GM23248 (cell line): ENCODE data around the gene USP2. TPM values are rescaled to one million over a fixed set of nuclear protein-coding genes. Genes with fewer than 3 reads are reported as not detected.
A peak's percentile ranks its signal among the peaks of the same experiment; 100 is the strongest.
"Not testable (repeated sequence)": the region's sequence is repeated elsewhere in the genome, so short reads cannot be mapped to it uniquely, and the experiment has no call there.

Source experiments
- DNase-seq: peaks from one replicate; pipeline ENCODE4 v3.0.0-alpha.2; 2015
- H2AFZ ChIP-seq: fragments of 200-600 bp; sonication (generic); 2 replicates; pipeline ENCODE4 v1.6.1; 2016; ENCODE audit warnings: antibody characterized with exemption
- H3F3A ChIP-seq: fragments of 200-600 bp; sonication (generic); 2 replicates; pipeline ENCODE4 v1.6.1; 2016; ENCODE audit warnings: mild to moderate bottlenecking, antibody characterized with exemption, mixed run types; ENCODE audit not compliant: insufficient read depth
- H3K27ac ChIP-seq: fragments of 200-600 bp; sonication (generic); 2 replicates; pipeline ENCODE4 v1.5.1; 2016; ENCODE audit warnings: mild to moderate bottlenecking
- H3K27me3 ChIP-seq: fragments of 200-600 bp; sonication (generic); replicated peaks from 2 replicates; pipeline ENCODE4 v1.6.1; 2016; ENCODE audit warnings: mild to moderate bottlenecking; ENCODE audit not compliant: insufficient read depth
- H3K36me3 ChIP-seq: fragments of 200-600 bp; sonication (generic); 2 replicates; pipeline ENCODE4 v1.6.1; 2016; ENCODE audit warnings: low read depth, mild to moderate bottlenecking
- H3K4me1 ChIP-seq: fragments of 200-600 bp; sonication (generic); 2 replicates; pipeline ENCODE4 v1.6.1; 2016; ENCODE audit warnings: mild to moderate bottlenecking; ENCODE audit not compliant: insufficient read depth
- H3K4me2 ChIP-seq: fragments of 200-600 bp; sonication (generic); one replicate; pipeline ENCODE4 v1.6.1; 2016; ENCODE audit warnings: mild to moderate bottlenecking; ENCODE audit not compliant: unreplicated experiment
- H3K4me3 ChIP-seq: fragments of 200-600 bp; sonication (generic); 2 replicates; pipeline ENCODE4 v1.5.1; 2016; ENCODE audit warnings: mild to moderate bottlenecking
- H3K79me2 ChIP-seq: fragments of 200-600 bp; sonication (generic); 2 replicates; pipeline ENCODE4 v1.6.1; 2016; ENCODE audit warnings: mild to moderate bottlenecking; ENCODE audit not compliant: insufficient read depth
- H3K9ac ChIP-seq: fragments of 200-600 bp; sonication (generic); 2 replicates; pipeline ENCODE4 v1.6.1; 2016; ENCODE audit warnings: mild to moderate bottlenecking
- H3K9me2 ChIP-seq: fragments of 200-600 bp; sonication (generic); 2 replicates; pipeline ENCODE4 v1.6.1; 2016; ENCODE audit warnings: mixed run types, mild to moderate bottlenecking, moderate library complexity; ENCODE audit not compliant: insufficient read depth
- H3K9me3 ChIP-seq: fragments of 200-600 bp; sonication (generic); one replicate; pipeline ENCODE4 v1.6.1; 2017; ENCODE audit warnings: low read depth
- H4K20me1 ChIP-seq: fragments of 200-600 bp; sonication (generic); 2 replicates; pipeline ENCODE4 v1.6.0; 2016; ENCODE audit not compliant: insufficient read depth
- EZH2 ChIP-seq: fragments of 200-600 bp; sonication (generic); IDR thresholded peaks from 2 replicates; pipeline ENCODE4 v1.6.1; 2018; ENCODE audit warnings: antibody characterized with exemption, mild to moderate bottlenecking; ENCODE audit not compliant: insufficient read depth, poor library complexity, severe bottlenecking
- EZH2phosphoT487 ChIP-seq: fragments of 200-600 bp; sonication (generic); IDR thresholded peaks from 2 replicates; pipeline ENCODE4 v1.6.1; 2018; ENCODE audit warnings: antibody characterized with exemption, moderate library complexity, mild to moderate bottlenecking, low read depth; ENCODE audit not compliant: insufficient read depth
- WGBS, 2 experiments: methylation state at CpG; one replicate each; pipeline ENCODE4 v1.1.6; 2015 to 2017; ENCODE audit warnings: low lambda C conversion rate in 2 of 2, low coverage in 1 of 2; ENCODE audit errors: missing lambda C conversion rate in 2 of 2; 5-methylcytosine and 5-hydroxymethylcytosine counted together
- in situ Hi-C: fragments of 300-500 bp; cut with MboI; formaldehyde crosslinking; loops from 2 replicates; pipeline ENCODE4 v1.15.0; 2020
- polyA plus RNA-seq: library from polyadenylated mRNA; unstranded; fragments of >200 nt; fragmentation: Nextera tagmentation; extraction: Ambion mirVana; gene quantifications from 2 replicates; pipeline ENCODE4 v1.2.1, GENCODE V29; 2016
- total RNA-seq: library from RNA; depleted of rRNA; stranded (reverse); fragments of >200 nt; shearing (Covaris generic); gene quantifications from 2 replicates; pipeline ENCODE4 v1.2.3, GENCODE V29; 2014

USP2 gene
- total and polyA plus RNA-seq, 2 experiments from 2014 or later = 0.33 TPM; not detected in 1

DNA sequence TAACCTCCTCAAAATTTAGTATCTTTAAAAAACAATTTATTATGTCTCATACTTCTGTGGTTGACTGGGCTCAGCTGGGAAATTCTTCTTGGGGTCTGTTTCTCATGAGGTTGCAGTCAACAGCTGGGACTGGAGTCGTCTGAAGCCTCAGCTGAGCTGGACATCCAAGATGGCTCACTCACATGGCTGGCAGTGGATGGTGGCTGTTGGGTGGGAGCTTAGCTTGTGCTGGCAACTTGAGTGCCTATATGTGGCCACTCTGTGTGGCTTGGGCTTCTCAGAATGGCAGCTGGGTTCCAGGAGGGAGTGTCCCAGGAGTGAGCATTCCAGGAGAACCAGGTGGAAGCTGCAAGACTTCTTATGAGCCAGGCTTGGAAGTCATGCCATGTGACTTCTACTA lies 28.2 kb upstream of the USP2 start:
- Histone ChIP-seq H3K4me2 (no peak overlapping the region), H3K79me2 (no peaks in the 10 kb centered on the region), H3K36me3 (no peaks in the 10 kb centered on the region), H3K27ac (no peak overlapping the region), H3K4me1 (peaks cover 3% of the 10 kb centered on the region; the same call in 1 of the 2 replicates), H4K20me1 (no peaks in the 10 kb centered on the region), H3K27me3 (no peaks in the 10 kb centered on the region), H3K4me3 (no peak overlapping the region), H3K9ac (no peak overlapping the region), H3K9me3 (no peaks in the 10 kb centered on the region), H3F3A (no peaks in the 10 kb centered on the region), H2AFZ (no peak overlapping the region), H3K9me2 (no peaks in the 10 kb centered on the region)
- in situ Hi-C loops = no loop called here
- TF ChIP-seq EZH2 = no peak
- DNase-seq = no peak
- 21 to 35% methylated on average over 1 of the region's 1 CpG for WGBS, 2 experiments

DNA sequence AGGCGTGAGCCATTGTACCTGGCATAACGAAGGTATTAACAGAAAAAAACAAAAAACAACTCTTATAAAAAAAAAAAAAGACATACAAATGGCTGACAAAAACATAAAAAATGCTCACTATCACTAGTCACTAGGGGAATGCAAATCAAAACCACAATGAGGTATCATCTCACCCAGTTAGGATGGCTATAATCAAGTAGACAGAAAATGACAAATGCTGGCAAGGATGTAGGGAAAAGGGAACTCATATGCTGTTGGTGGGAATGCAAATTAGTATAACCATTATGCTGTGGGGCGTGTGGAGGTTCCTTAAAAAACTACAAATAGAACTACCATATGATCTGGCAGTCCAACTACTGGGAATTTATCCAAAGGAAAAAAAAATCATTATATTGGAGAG lies 24.5 kb upstream of the USP2 start:
- H3F3A ChIP-seq = no peaks in the 10 kb centered on the region; the same call in 1 of the 2 replicates
- H3K27ac ChIP-seq = no peak overlapping the region
- peaks cover 3% of the 10 kb centered on the region; the same call in 1 of the 2 replicates for H3K4me1 ChIP-seq
- no peaks in the 10 kb centered on the region for H3K36me3 ChIP-seq
- no peaks in the 10 kb centered on the region for H3K27me3 ChIP-seq
- H4K20me1 ChIP-seq = no peaks in the 10 kb centered on the region
- no peak overlapping the region for H3K4me3 ChIP-seq
- H3K9me3 ChIP-seq = no peaks in the 10 kb centered on the region
- 75 to 78% methylated on average over 3 of the region's 3 CpGs for WGBS, 2 experiments
- H3K4me2 ChIP-seq = no peak overlapping the region
- no peaks in the 10 kb centered on the region for H3K79me2 ChIP-seq
- in situ Hi-C loops = no loop called here
- no peak overlapping the region for H2AFZ ChIP-seq
- H3K9me2 ChIP-seq = no peaks in the 10 kb centered on the region
- no peak overlapping the region for H3K9ac ChIP-seq
- DNase-seq = peak; percentile 52
- TF ChIP-seq EZH2phosphoT487 (no peak), EZH2 (no peak)

DNA sequence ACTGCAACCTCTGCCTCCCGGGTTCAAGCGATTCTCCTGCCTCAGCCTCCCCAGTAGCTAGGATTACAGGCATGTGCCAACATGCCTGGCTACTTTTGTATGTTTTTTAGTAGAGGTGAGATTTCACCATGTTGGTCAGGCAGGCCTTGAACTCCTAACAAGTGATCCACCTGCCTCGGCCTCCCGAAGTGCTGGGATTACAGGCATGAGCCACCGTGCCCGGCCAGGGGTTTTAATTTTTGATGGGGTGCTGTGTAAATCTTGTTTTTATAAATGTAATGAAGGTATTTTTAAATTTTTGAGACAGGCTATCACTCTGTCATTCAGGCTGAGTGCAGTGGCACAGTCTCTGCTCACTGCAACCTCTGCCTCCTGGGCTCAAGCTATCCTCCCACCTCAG lies 24.0 kb upstream of the USP2 start:
- H4K20me1 ChIP-seq, H2AFZ ChIP-seq, H3F3A ChIP-seq, H3K27ac ChIP-seq, H3K9me3 ChIP-seq, H3K4me1 ChIP-seq, DNase-seq, H3K9me2 ChIP-seq, H3K36me3 ChIP-seq, in situ Hi-C loops, H3K9ac ChIP-seq, H3K4me3 ChIP-seq, H3K79me2 ChIP-seq, H3K27me3 ChIP-seq: not testable (repeated sequence)
- WGBS, 2 experiments = 95% methylated on average over 6 of the region's 6 CpGs
- H3K4me2 ChIP-seq = peak overlapping the region; percentile 11

DNA sequence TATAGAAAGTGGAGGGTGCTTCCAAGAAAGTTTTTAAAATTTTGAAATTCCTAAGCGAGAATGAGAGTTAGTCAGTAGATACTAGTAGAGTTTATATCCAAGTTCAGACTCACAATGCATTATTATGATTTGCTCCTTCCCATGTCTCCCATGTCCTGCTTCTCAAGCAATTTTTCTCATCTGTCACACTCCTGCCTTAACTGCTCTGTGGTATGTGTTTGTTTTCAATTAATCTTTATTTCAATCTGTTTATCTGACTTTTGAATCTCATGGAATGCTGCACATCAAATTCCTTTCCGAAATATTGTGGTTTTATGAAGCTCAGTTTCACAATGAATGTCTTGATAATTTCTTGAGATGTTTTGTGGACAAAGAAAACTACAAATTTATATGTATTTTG lies 23.4 kb upstream of the USP2 start:
- H3K27ac ChIP-seq = no peak overlapping the region
- H3K79me2 ChIP-seq = no peaks in the 10 kb centered on the region
- H3F3A ChIP-seq = no peaks in the 10 kb centered on the region; the same call in 1 of the 2 replicates
- peaks cover 3% of the 10 kb centered on the region; the same call in 1 of the 2 replicates for H3K4me1 ChIP-seq
- H3K4me3 ChIP-seq = no peak overlapping the region
- no peak for TF ChIP-seq EZH2
- TF ChIP-seq EZH2phosphoT487 = no peak
- no peak for DNase-seq
- H3K36me3 ChIP-seq = no peaks in the 10 kb centered on the region
- H3K27me3 ChIP-seq = no peaks in the 10 kb centered on the region
- in situ Hi-C loops = no loop called here
- H3K9me2 ChIP-seq = no peaks in the 10 kb centered on the region
- H3K9me3 ChIP-seq = no peaks in the 10 kb centered on the region
- H4K20me1 ChIP-seq = no peaks in the 10 kb centered on the region
- H3K9ac ChIP-seq = no peak overlapping the region
- H2AFZ ChIP-seq = no peak overlapping the region
- 35 to 43% methylated on average over 2 of the region's 2 CpGs for WGBS, 2 experiments
- H3K4me2 ChIP-seq = peak overlapping the region; percentile 11

DNA sequence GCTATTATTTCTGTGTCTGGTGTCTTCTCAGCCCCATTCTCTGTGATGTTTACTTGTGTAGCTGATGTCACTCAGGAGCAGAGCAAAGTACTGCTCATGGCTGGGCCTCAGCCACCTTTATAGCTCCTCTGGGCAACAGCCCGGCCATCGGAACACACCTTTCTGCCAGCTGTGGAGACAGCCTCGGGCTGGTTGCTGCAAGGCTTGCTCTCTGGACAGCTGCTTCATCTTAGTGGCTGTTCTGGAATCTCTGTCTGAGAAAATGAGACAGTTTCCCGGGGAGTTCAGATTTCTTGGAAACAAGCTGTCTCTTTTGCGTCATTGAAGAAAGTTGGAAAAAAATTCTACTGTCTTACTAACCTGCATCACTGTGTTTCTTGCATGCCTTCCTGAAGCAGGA lies 21.5 kb upstream of the USP2 start:
- Histone ChIP-seq H3K9me2 (no peaks in the 10 kb centered on the region), H3K79me2 (no peaks in the 10 kb centered on the region), H3K36me3 (no peaks in the 10 kb centered on the region), H3K9ac (no peak overlapping the region), H3K27me3 (no peaks in the 10 kb centered on the region), H3K4me2 (no peak overlapping the region), H3F3A (no peaks in the 10 kb centered on the region; the same call in 1 of the 2 replicates), H2AFZ (no peak overlapping the region), H3K4me1 (peaks cover 3% of the 10 kb centered on the region; the same call in 1 of the 2 replicates), H3K27ac (no peak overlapping the region), H4K20me1 (no peaks in the 10 kb centered on the region), H3K4me3 (no peak overlapping the region), H3K9me3 (no peaks in the 10 kb centered on the region)
- TF ChIP-seq EZH2 (no peak), EZH2phosphoT487 (no peak)
- DNase-seq = peak; percentile 62
- WGBS, 2 experiments = 11 to 14% methylated on average over 5 of the region's 5 CpGs
- in situ Hi-C loops = no loop called here
